Loucy (cell line): ENCODE measurements around the gene RHBDF2.

Experiments used
- EZH2phosphoT487 ChIP-seq: fragments of 200-600 bp; IDR thresholded peaks from 2 replicates; pipeline ENCODE4 v1.6.1; 2018; ENCODE audit warnings: antibody characterized with exemption, mild to moderate bottlenecking, moderate library complexity, borderline replicate concordance
- TF ChIP-seq, protein P1 (sequence below): fragments of 200-600 bp; sonication (generic); conservative IDR thresholded peaks from 2 replicates; pipeline ENCODE4 v1.5.1; 2014; ENCODE audit warnings: mild to moderate bottlenecking, antibody characterized with exemption, low read length

DNA sequence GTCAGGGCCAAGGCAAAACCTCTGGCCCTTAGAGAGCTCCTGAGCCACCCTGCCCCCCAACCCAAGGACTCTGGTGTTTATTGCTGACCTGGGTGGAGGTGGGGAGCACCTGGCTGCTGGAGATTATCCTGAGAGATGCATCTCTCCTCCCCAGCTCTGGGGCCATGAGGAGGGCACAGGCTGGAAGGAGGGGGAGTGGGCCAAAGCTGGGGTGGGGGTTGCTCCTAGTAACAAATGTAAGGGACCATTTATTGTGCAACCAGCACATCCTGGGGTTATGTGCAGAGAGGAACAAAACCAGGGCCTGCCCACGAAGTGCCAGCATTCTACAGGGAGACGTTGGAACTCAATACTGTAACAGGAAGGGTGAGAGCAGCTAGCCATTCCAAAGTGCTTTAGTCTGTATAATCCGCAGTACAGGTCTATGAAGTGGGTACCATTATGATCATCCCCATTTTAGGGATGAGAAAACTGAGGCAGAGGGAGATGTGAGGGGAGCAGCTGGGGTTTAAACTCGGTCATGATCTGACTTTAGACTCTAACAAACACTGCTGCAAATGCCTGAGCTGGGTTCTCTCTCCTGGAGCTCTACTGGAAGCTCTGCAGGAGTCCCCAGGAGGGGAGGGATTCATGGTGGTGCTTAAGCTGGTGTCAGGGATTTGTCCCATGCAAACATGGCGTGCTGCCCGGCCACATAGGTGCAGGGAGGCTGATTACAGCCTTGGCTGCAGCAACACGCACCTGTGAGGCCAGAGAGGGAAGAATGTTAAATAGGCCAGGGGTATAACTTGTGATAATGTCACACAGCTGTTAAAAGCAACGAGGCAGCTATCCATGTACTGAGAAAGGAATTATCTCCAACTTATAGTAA is 1.4 kb upstream of the RHBDF2 start:
- TF ChIP-seq, protein P1, sequence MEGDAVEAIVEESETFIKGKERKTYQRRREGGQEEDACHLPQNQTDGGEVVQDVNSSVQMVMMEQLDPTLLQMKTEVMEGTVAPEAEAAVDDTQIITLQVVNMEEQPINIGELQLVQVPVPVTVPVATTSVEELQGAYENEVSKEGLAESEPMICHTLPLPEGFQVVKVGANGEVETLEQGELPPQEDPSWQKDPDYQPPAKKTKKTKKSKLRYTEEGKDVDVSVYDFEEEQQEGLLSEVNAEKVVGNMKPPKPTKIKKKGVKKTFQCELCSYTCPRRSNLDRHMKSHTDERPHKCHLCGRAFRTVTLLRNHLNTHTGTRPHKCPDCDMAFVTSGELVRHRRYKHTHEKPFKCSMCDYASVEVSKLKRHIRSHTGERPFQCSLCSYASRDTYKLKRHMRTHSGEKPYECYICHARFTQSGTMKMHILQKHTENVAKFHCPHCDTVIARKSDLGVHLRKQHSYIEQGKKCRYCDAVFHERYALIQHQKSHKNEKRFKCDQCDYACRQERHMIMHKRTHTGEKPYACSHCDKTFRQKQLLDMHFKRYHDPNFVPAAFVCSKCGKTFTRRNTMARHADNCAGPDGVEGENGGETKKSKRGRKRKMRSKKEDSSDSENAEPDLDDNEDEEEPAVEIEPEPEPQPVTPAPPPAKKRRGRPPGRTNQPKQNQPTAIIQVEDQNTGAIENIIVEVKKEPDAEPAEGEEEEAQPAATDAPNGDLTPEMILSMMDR = no peak
- TF ChIP-seq EZH2phosphoT487 = no peak
